ENCODE data around the gene AMN.

DNA sequence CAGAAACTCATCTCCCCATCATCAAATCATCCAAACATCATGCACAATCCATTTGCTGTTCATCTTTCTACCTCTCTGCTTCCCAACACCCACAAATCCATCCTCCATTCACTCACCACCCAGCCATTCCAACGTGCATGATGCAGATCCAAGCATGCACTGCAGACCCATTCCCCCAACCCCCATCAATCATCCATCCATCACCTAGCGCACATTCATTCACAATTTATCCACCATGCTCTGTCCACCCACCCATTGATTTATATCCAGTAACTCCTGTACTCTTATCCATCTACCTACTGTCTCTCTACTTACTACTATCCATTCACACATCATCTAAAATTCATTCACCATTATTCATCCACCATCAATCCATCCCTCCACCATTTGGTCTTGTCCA, 4.0 kb upstream of the AMN start:
- TF ChIP-seq, protein P1, sequence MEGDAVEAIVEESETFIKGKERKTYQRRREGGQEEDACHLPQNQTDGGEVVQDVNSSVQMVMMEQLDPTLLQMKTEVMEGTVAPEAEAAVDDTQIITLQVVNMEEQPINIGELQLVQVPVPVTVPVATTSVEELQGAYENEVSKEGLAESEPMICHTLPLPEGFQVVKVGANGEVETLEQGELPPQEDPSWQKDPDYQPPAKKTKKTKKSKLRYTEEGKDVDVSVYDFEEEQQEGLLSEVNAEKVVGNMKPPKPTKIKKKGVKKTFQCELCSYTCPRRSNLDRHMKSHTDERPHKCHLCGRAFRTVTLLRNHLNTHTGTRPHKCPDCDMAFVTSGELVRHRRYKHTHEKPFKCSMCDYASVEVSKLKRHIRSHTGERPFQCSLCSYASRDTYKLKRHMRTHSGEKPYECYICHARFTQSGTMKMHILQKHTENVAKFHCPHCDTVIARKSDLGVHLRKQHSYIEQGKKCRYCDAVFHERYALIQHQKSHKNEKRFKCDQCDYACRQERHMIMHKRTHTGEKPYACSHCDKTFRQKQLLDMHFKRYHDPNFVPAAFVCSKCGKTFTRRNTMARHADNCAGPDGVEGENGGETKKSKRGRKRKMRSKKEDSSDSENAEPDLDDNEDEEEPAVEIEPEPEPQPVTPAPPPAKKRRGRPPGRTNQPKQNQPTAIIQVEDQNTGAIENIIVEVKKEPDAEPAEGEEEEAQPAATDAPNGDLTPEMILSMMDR (conservative IDR thresholded peaks at IDR 0.05 in 1 of 2, IDR thresholded peaks at IDR 0.05 in 1 of 2; ENCODE audit: extremely low read depth in 1 of 2, insufficient read depth in 1 of 2, low read depth in 1 of 2, low read length in 2 of 2): no peak
- TF ChIP-seq EZH2 (IDR thresholded peaks at IDR 0.05; ENCODE audit: borderline replicate concordance, low read length): no peak

All from mammary epithelial cell (primary cell).